DND-41 (cell line): ENCODE data around the gene PPP1R14D.

Experiments
- ATAC-seq: fragments of 200-7000 bp; cut with Tn5 transposase; 3 replicates; pipeline ENCODE4 v1.9.1; 2021; ENCODE audit warnings: low read depth; ENCODE audit not compliant: insufficient read depth
- DNase-seq: peaks from one replicate; pipeline ENCODE4 v3.0.0-alpha.2; 2020
- H2AFZ ChIP-seq: 2 replicates; pipeline ENCODE4 v1.6.0; 2012; ENCODE audit warnings: low read depth, low read length
- H3K27ac ChIP-seq: 2 replicates; pipeline ENCODE4 v1.5.1; 2012; ENCODE audit warnings: low read length, inconsistent platforms
- H3K27me3 ChIP-seq: fragments of 200-600 bp; sonication (generic); 2 replicates; pipeline ENCODE4 v1.6.0; 2012; ENCODE audit warnings: low read length, mild to moderate bottlenecking, inconsistent platforms; ENCODE audit not compliant: insufficient read depth, poor library complexity
- H3K36me3 ChIP-seq: 2 replicates; pipeline ENCODE4 v1.5.1; 2012; ENCODE audit warnings: low read length, inconsistent platforms; ENCODE audit not compliant: insufficient read depth
- H3K4me1 ChIP-seq: 2 replicates; pipeline ENCODE4 v1.5.1; 2012; ENCODE audit warnings: mild to moderate bottlenecking, low read length; ENCODE audit not compliant: insufficient read depth
- H3K4me2 ChIP-seq: 2 replicates; pipeline ENCODE4 v1.6.0; 2012; ENCODE audit warnings: mild to moderate bottlenecking, moderate library complexity, low read length, inconsistent platforms; ENCODE audit not compliant: insufficient read depth
- H3K4me3 ChIP-seq, 2 experiments: fragments of 200-600 bp in 1 of 2; shearing (Covaris generic) in 1 of 2; 2 replicates each; pipeline ENCODE4 v1.5.1; 2012 to 2016; ENCODE audit warnings: inconsistent platforms in 2 of 2, low read length in 2 of 2, mild to moderate bottlenecking in 2 of 2, low read depth in 1 of 2, moderate library complexity in 1 of 2
- H3K79me2 ChIP-seq: 2 replicates; pipeline ENCODE4 v1.6.0; 2012; ENCODE audit warnings: low read length, inconsistent platforms; ENCODE audit not compliant: insufficient read depth
- H3K9ac ChIP-seq: 2 replicates; pipeline ENCODE4 v1.6.0; 2012; ENCODE audit warnings: low read depth, mild to moderate bottlenecking, inconsistent platforms, low read length, moderate library complexity
- H3K9me3 ChIP-seq: 2 replicates; pipeline ENCODE4 v1.5.1; 2012; ENCODE audit warnings: low read length, moderate library complexity, mild to moderate bottlenecking, inconsistent platforms; ENCODE audit not compliant: insufficient read depth, severe bottlenecking
- H4K20me1 ChIP-seq: 2 replicates; pipeline ENCODE4 v1.6.0; 2012; ENCODE audit warnings: low read length; ENCODE audit not compliant: insufficient read depth
- EZH2 ChIP-seq: IDR thresholded peaks from 3 replicates; pipeline ENCODE4 v1.6.1; 2012; ENCODE audit warnings: borderline replicate concordance, low read depth, mild to moderate bottlenecking, moderate library complexity, low read length, inconsistent platforms; ENCODE audit not compliant: severe bottlenecking
- TF ChIP-seq, protein P1 (sequence below): IDR thresholded peaks from 2 replicates; pipeline ENCODE4 v1.5.1; 2012; ENCODE audit warnings: borderline replicate concordance, low read length, moderate library complexity, mild to moderate bottlenecking; ENCODE audit not compliant: poor library complexity, severe bottlenecking; ENCODE audit errors: extremely low read depth

PPP1R14D gene

DNA sequence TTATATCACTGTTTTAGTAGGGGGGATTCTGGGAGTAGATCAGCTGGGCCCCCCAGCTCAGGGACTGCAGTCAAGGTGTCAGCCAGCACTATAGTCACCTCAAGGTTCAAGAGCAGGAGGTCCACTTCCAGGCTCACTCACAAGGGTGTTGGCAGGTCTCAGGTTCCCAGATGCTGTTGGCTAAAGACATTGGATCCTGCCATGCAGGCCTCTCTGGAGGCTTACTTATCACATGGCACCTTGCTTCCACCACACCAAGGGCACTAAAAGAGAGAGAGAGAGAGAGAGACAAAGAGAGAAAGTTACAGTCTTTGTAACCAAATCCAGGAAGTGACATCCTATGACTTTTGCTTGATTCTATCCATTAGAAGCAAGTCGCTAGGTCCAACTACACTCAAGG, 7.5 kb upstream of the PPP1R14D start:
- Histone ChIP-seq H3K27ac (no peak overlapping the region), H3K4me1 (no peaks in the 10 kb centered on the region), H4K20me1 (no peaks in the 10 kb centered on the region), H3K9me3 (no peaks in the 10 kb centered on the region), H3K27me3 (no peaks in the 10 kb centered on the region), H3K79me2 (no peaks in the 10 kb centered on the region), H3K4me2 (no peak overlapping the region), H2AFZ (no peak overlapping the region), H3K36me3 (no peaks in the 10 kb centered on the region), H3K4me3 (no peak overlapping the region), H3K9ac (no peak overlapping the region)
- no peak for TF ChIP-seq EZH2
- TF ChIP-seq, protein P1, sequence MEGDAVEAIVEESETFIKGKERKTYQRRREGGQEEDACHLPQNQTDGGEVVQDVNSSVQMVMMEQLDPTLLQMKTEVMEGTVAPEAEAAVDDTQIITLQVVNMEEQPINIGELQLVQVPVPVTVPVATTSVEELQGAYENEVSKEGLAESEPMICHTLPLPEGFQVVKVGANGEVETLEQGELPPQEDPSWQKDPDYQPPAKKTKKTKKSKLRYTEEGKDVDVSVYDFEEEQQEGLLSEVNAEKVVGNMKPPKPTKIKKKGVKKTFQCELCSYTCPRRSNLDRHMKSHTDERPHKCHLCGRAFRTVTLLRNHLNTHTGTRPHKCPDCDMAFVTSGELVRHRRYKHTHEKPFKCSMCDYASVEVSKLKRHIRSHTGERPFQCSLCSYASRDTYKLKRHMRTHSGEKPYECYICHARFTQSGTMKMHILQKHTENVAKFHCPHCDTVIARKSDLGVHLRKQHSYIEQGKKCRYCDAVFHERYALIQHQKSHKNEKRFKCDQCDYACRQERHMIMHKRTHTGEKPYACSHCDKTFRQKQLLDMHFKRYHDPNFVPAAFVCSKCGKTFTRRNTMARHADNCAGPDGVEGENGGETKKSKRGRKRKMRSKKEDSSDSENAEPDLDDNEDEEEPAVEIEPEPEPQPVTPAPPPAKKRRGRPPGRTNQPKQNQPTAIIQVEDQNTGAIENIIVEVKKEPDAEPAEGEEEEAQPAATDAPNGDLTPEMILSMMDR = no peak
- no peak for ATAC-seq
- DNase-seq = no peak

DNA sequence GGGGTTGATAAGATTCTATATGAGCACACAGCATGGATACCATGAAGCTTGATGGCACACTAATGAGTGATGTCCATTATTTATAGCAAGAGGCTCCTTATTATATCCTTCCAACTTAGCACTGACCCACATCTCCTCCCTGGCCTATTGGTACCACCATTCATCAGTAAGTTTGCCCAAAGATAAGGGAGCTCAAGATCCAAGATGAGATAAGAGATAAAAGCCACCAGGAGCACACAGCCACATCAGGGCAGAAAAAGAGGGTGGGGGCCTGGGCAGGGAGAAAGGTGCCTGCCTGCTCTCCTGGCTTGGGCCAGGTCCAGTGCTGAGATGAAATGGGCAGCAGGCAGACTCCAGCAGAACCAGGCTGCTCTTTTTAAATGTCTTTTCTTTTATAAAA, 4.4 kb upstream of the PPP1R14D start:
- no peaks in the 10 kb centered on the region for H3K4me1 ChIP-seq
- no peaks in the 10 kb centered on the region for H3K9me3 ChIP-seq
- H3K27me3 ChIP-seq = no peaks in the 10 kb centered on the region
- H3K9ac ChIP-seq = no peak overlapping the region
- no peaks in the 10 kb centered on the region for H4K20me1 ChIP-seq
- no peaks in the 10 kb centered on the region for H3K79me2 ChIP-seq
- no peak overlapping the region for H2AFZ ChIP-seq
- no peak overlapping the region for H3K27ac ChIP-seq
- H3K36me3 ChIP-seq = no peaks in the 10 kb centered on the region
- TF ChIP-seq EZH2 = no peak
- TF ChIP-seq, protein P1 = no peak
- no peak overlapping the region for H3K4me3 ChIP-seq
- no peak overlapping the region for H3K4me2 ChIP-seq
- no peak for DNase-seq
- no peak for ATAC-seq

DNA sequence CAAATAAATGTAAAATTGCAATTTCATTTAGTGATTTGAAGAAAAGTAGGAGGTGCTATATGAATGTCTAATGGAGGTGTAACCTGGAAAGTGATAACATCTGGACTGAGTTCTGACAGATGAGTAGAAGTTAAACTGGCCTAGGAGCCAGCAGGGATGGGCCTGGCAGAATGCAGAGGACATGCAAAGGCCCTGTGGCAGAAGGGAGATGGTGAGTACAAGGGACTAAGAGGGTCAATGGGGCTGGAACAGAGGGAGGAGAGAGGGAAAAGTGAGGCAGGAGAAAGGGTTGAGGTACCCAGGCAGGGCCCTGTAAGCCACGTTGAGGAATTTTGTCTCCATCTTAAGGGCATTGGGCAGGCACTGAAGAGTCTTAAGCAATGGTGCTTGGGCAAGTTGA, 3.4 kb upstream of the PPP1R14D start:
- Histone ChIP-seq H2AFZ (no peak overlapping the region), H3K27ac (no peak overlapping the region), H3K27me3 (no peaks in the 10 kb centered on the region), H3K36me3 (no peaks in the 10 kb centered on the region), H3K4me3 (no peak overlapping the region), H3K4me1 (no peaks in the 10 kb centered on the region), H3K4me2 (no peak overlapping the region), H3K9me3 (no peaks in the 10 kb centered on the region), H4K20me1 (no peaks in the 10 kb centered on the region), H3K79me2 (no peaks in the 10 kb centered on the region), H3K9ac (no peak overlapping the region)
- TF ChIP-seq, protein P1 = no peak
- ATAC-seq (no peak), DNase-seq (no peak)

DNA sequence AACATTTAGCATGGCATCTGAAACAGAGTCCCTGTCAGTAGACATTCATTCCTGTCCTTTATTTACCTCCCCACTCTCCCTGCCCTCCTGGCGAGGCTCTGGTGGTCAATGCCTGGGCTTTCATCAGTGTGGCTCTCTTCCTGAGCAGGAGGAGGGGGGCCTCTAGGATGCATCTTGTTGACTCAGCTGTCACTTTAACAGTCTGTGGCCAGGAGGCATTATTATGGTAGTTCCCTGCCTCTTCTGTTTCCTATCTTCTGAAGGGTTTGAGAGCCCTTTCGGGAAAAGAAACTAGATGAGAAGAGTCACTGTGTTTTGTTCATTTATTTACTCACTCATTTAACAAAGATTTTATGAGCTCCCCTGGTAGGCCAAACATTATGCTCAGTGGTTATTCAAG, 2.4 kb upstream of the PPP1R14D start:
- ATAC-seq (no peak), DNase-seq (no peak)
- no peak overlapping the region for H3K27ac ChIP-seq
- H3K9ac ChIP-seq = no peak overlapping the region
- H4K20me1 ChIP-seq = no peaks in the 10 kb centered on the region
- no peaks in the 10 kb centered on the region for H3K4me1 ChIP-seq
- no peak for TF ChIP-seq EZH2
- TF ChIP-seq, protein P1 = no peak
- H3K4me2 ChIP-seq = no peak overlapping the region
- H2AFZ ChIP-seq = no peak overlapping the region
- no peaks in the 10 kb centered on the region for H3K27me3 ChIP-seq
- H3K4me3 ChIP-seq = no peak overlapping the region
- H3K9me3 ChIP-seq = no peaks in the 10 kb centered on the region
- no peaks in the 10 kb centered on the region for H3K79me2 ChIP-seq
- H3K36me3 ChIP-seq = no peaks in the 10 kb centered on the region
